Left cardiac atrium (tissue), 4 donors: ENCODE data around the gene CREB3. TPM values are rescaled to one million over a fixed set of nuclear protein-coding genes. Genes with fewer than 3 reads are reported as not detected.

Experiments
- ATAC-seq, 2 donors: fragments of 200-7000 bp; cut with Tn5 transposase; one replicate each; pipeline ENCODE4 v1.9.1; 2020; ENCODE audit warnings: mild to moderate bottlenecking in 2 of 2, moderate library complexity in 2 of 2
- DNase-seq: peaks from one replicate; pipeline ENCODE4 v3.0.0-alpha.2; 2020
- intact Hi-C, 2 donors: fragments of 100-400 bp; cut with DNase I; formaldehyde crosslinking; loops; one replicate each; pipeline versions ENCODE4 v1.14.1 to v1.15.1; 2022 to 2023
- long read RNA-seq: library from polyadenylated mRNA; unstranded; transcript quantifications from one replicate; pipeline ENCODE4 v2.0.0, GENCODE V29; 2021
- total RNA-seq, 2 donors: library from RNA; stranded (reverse); fragmentation: NEBNext Ultra II Directional; extraction: Animal tissue kit (Norgen Biotek cat#: 25700); gene quantifications; one replicate each; pipeline ENCODE4 v1.2.1, GENCODE V29; 2021
- donor health status: DM: no; HTN: yes; CAD: no.
- donor health status: DM: no; HTN: yes; CAD: no; lungs with severe emphysema.
- donor health status: DM: yes; HTN: yes; CAD: no.
- donor health status: Dilated cardiomyopathy.

Gene CREB3
- total RNA-seq, result 10 to 100 TPM; 24.6 to 36.2 TPM
- long read RNA-seq, transcript CREB3-201 (9 exons, 1,832 nt), result major isoform, 84 of 86 reads
- long read RNA-seq, partial matches to known transcripts, result 0 of 86 reads
- long read RNA-seq, other reads (novel, unspliced or antisense), result 1 of 86 reads

DNA sequence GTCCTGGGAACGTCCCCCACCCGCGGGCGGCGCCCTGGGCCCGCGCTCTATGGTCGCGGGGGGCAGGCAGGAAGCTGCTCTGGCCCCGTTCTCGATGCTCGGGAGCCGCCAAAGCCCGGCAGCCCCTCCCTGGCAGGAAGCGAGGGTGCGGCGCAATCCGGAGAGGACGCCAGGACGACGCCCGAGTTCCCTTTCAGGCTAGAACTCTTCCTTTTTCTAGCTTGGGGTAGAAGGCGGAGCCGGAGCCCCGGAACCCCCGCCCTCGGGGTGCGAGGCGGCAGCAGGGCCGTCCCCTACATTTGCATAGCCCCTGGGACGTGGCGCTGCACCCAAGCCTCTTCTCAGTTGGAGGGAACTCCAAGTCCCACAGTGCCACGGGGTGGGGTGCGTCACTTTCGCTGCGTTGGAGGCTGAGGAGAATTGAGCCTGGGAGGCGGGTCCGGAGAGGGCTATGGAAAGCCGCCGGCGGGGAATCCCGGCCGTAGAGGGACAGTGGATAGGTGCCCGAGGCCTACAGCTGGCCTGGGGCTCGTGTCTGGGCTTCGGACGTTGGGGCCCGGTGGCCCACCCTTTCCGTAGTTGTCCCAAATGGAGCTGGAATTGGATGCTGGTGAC is at the start of gene CREB3, which contains the start of gene TLN1:
Gene CREB3, plus strand, starts transcription at position 482 of the 615 bp plus-strand sequence. Its CDS starts 107 bp downstream, at position 589.
Gene TLN1, minus strand, starts transcription at position 11 of the 615 bp plus-strand sequence. CDS start 6,501 bp downstream, outside the sequence.
- ATAC-seq (peak; percentile 89 to 91), DNase-seq (peak; percentile 98)
- intact Hi-C loops, result no loop called here

DNA sequence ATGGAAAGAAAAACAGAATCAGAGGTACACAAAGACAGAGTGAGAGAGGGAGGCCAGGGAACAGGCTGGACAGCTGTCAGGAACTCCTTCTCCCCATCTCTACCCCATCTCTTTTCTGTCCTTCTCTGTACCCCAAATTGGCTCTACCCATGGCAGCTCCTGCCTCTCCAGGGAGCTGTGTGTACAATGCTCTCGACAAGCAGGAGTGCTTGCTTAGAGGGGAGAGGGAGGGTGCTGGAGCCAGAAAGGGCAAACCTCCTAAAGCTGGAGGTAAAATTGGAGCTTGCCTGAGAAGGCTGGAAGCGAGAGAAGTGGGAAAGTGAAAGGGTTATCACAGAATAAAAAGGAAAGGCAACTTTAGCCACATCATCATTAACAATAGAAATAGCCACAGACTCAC is 49.1 kb upstream of the CREB3 start:
- no peak for ATAC-seq
- intact Hi-C loops, result no loop called here
- DNase-seq, result no peak

DNA sequence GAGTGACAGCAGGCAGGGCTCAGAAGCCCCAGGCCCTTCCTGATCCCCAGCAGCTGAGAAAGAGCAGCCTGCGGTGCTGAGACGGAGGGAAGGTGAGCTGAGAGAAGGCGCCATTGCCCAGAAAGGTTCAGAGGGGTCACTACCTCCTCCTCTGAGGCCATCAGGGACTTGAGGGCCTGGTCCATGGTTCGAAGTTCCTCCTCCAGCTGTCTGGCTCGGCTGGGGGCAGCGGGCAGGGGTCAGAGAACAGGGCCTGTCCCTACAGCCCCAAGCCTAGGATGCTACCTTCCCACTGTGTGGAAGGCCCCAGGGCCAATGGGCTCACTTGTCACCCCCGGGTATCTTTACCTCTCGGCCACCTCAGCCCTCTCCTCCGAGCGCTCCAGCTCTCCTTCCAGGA is 47.5 kb upstream of the CREB3 start:
- ATAC-seq (no peak), DNase-seq (no peak)
- intact Hi-C loops, result no loop called here

DNA sequence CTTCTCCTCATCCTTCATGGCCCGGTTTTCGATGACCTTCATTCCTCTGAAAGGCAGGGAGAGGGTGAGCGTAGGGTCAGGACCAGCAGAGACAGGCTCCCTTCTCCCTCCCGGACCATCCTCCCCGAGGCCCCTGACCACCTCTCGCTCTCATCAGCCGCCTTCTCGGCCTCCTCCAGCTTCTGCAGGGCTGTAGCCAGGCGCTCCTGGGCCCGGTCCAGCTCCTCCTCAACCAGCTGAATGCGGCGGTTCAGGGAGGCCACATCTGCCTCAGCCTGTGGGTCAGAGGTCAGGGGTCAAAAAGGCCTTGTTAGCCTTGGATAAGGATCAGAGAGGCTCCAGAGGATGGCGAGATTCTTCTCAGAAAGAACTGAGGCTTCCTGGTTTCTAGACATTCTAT is 47.0 kb upstream of the CREB3 start:
- DNase-seq (no peak), ATAC-seq (no peak)
- intact Hi-C loops, result no loop called here

GRCh38 chr9:35686222-35687203 is 46.0 kb upstream of the CREB3 start:
- DNase-seq (no peak), ATAC-seq (no peak)
- intact Hi-C loops, result no loop called here

GRCh38 chr9:35687306-35687705 is 45.2 kb upstream of the CREB3 start:
- ATAC-seq (no peak), DNase-seq (no peak)
- intact Hi-C loops, result no loop called here

GRCh38 chr9:35687972-35688557 is 44.4 kb upstream of the CREB3 start:
- ATAC-seq, result no peak
- intact Hi-C loops, result loop anchor here in 1 of 2 donors (2.0 kb wide), 1 partner anchor 27 kb away; no protein-coding TSS in a partner anchor
- DNase-seq, result no peak

DNA sequence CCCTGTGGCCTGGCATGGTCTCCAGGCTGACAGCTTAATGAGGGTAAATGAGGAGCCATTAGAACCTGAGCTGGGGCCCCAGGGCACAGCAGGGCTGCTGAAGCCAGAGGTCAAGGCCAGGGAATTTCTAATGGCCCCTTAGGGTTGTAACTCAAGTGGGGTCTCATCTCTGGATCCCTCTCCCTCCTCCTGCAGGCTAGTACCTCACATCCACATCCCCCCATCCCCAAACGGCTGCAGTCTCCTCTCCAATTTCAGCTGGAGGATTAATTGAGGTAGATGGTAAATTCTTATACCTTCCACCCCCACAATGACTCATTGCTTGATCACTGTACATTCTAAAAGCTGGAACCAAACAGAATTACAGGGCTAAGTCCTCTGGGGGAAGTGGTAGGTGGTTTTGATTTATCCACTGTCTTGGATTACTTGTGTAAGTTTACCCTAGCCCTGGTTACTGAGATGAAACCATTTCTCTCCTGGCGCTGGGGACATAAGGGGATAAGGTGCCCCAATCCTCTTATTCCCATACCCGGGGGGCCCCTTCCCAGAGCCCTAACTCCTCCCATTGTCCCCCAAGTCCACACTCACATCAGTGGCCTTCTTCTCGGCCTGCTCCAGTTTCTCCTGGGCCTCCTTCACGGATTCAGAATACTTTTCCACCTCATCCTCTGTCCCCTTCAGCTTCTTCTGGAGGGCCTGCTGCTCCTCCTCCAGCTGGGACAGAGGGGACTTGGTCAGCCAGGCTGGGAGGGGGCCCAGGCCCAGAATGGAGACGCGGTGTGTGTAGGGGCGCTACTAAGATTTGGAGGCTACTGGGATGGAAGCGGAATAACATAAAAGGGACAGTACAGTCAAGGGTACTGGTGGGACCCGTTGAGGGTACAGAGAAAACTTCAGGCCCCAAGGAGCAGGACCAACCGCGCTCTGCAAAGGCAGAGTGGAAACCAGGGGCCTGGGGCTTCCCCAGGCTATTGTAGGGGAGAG is 43.6 kb upstream of the CREB3 start:
- ATAC-seq, result no peak
- intact Hi-C loops, result loop anchor here in 1 of 2 donors (2.0 kb wide), 1 partner anchor 28 kb away; no protein-coding TSS in a partner anchor
- DNase-seq, result no peak

GRCh38 chr9:35689542-35690293 is 42.7 kb upstream of the CREB3 start, which contains the start of gene TPM2:
Gene TPM2, minus strand, starts transcription at chr9:35689925. Its CDS starts 108 bp downstream, at chr9:35689817.
- ATAC-seq (peak; percentile 75 to 81), DNase-seq (peak; percentile 79)
- intact Hi-C loops, result loop anchor here in 1 of 2 donors (2.0 to 5.0 kb wide), 2 partner anchors 29 to 38 kb away; no protein-coding TSS in a partner anchor

GRCh38 chr9:35690294-35690613 is 42.2 kb upstream of the CREB3 start:
- DNase-seq (no peak), ATAC-seq (no peak)
- intact Hi-C loops, result loop anchor here in 1 of 2 donors (5.0 kb wide), 1 partner anchor 37 kb away; no protein-coding TSS in a partner anchor

DNA sequence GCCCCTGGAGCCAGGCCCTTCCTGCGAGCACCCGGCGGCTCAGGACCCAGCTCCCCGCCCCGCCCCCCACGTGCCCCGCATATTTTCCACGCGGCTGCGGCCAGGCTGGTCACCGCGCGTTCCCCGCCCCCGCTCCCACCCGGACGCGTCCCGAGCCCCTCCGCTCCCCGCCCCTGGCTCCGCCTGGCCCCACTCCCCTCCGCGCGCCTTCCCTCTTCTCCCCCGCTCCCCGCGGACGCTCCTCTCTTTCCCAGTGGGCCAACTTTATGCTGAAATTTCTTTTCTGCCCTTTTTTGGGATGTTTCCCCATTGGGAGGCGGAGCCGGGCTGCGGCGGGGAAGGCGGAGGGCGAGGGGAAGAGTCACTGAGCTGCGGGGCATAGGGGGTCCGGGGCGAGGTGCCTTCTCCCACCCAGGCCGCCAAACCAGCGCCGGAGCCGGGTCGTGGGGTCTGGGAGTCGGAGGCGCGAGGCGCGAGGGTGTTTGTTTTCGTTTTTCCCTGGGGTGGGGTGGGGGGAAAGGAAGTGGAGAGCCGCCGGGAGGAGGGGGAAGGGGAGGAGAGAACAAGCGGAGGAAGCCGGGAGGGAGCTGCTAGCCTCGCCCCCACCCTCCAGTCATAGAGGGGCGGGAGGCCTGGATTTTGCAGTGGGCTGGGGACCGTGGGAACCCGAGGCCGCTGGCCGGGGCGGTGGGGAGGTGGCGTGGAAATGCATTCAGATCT is 41.7 kb upstream of the CREB3 start:
- DNase-seq (peak; percentile 85), ATAC-seq (peak; percentile 69 to 71)
- intact Hi-C loops, result loop anchor here in 1 of 2 donors (5.0 kb wide), 1 partner anchor 37 kb away; no protein-coding TSS in a partner anchor

GRCh38 chr9:35691334-35691650 is 41.2 kb upstream of the CREB3 start:
- peak in 1 of 2 donors; percentile 3 for ATAC-seq
- intact Hi-C loops, result loop anchor here in 1 of 2 donors (5.0 kb wide), 1 partner anchor 36 kb away; no protein-coding TSS in a partner anchor
- DNase-seq, result no peak

- ATAC-seq (no peak), DNase-seq (no peak)
- intact Hi-C loops, result loop anchor here in 1 of 2 donors (5.0 kb wide), 1 partner anchor 35 kb away; no protein-coding TSS in a partner anchor
These were observed 40.6 kb upstream of the CREB3 start for GRCh38 chr9:35691757-35692301.

GRCh38 chr9:35695943-35696401 is 36.5 kb upstream of the CREB3 start:
- intact Hi-C loops, result no loop called here
- no peak for DNase-seq
- peak in 1 of 2 donors; percentile 12 for ATAC-seq

- intact Hi-C loops, result no loop called here
- ATAC-seq, result peak; percentile 67 to 68
- no peak for DNase-seq
These were observed 35.8 kb upstream of the CREB3 start for GRCh38 chr9:35696520-35697215.

DNA sequence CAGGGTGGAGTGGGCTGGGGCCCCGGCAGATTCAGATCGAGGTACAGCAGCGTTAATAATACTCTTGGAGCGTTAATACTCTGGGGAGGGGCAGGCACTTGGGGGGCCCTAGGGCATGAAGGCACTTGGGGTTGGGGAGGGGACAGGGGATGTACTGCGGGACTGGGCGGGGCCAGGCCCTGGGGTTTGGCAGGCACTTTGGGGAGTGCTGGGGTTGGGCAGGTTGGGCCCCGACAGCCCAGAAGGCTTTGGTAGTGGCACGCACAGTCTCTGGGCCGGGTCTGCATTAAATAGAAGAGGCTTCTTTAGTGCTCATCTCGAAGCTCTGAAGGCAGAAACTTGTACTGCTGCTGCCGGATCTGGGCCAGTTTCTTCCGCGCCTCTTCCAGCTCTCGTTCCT is 35.0 kb upstream of the CREB3 start:
- intact Hi-C loops, result no loop called here
- DNase-seq (no peak), ATAC-seq (peak in 1 of 2 donors; percentile 8)
